ENCODE results near the gene APAF1.

The APAF1 gene

GRCh38 chr12:98780261-98780660 is 135.2 kb downstream of the APAF1 start:
- TF ChIP-seq, protein P1, sequence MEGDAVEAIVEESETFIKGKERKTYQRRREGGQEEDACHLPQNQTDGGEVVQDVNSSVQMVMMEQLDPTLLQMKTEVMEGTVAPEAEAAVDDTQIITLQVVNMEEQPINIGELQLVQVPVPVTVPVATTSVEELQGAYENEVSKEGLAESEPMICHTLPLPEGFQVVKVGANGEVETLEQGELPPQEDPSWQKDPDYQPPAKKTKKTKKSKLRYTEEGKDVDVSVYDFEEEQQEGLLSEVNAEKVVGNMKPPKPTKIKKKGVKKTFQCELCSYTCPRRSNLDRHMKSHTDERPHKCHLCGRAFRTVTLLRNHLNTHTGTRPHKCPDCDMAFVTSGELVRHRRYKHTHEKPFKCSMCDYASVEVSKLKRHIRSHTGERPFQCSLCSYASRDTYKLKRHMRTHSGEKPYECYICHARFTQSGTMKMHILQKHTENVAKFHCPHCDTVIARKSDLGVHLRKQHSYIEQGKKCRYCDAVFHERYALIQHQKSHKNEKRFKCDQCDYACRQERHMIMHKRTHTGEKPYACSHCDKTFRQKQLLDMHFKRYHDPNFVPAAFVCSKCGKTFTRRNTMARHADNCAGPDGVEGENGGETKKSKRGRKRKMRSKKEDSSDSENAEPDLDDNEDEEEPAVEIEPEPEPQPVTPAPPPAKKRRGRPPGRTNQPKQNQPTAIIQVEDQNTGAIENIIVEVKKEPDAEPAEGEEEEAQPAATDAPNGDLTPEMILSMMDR (conservative IDR thresholded peaks at IDR 0.05; ENCODE audit: low read depth) = no peak

GRCh38 chr12:98783420-98783819 is 138.3 kb downstream of the APAF1 start:
- ChIA-PET POLR2A (ENCODE audit: low non-redundant PET) (no interaction called here), CTCF (interaction anchor here (0.5 kb wide), 1 partner anchor 47 kb away, joined by 3 read pairs; no protein-coding TSS in a partner anchor)
- no peak overlapping the region for H3K27ac ChIP-seq
- no peak for DNase-seq (ENCODE audit: low spot score)
- TF ChIP-seq, protein P1 (conservative IDR thresholded peaks at IDR 0.05; ENCODE audit: low read depth) = no peak

More at GRCh38 chr12:98780261-98780660, 135.2 kb downstream of the APAF1 start:
- no peak overlapping the region for H3K27ac ChIP-seq
- ChIA-PET CTCF (no interaction called here), POLR2A (ENCODE audit: low non-redundant PET) (no interaction called here)
- DNase-seq (ENCODE audit: low spot score) = no peak

Data from RWPE1 (cell line).